Sigmoid colon (tissue), 7 donors: ENCODE results near the gene PROK1. TPM values are rescaled to one million over a fixed set of nuclear protein-coding genes. Genes with fewer than 3 reads are reported as not detected.
"Not testable (repeated sequence)": the region's sequence is repeated elsewhere in the genome, so short reads cannot be mapped to it uniquely, and the experiment has no call there.

ENCODE experiments used
- DNase-seq: peaks from one replicate; pipeline ENCODE4 v3.0.0-alpha.2; 2019
- H3K27ac ChIP-seq, 4 donors: fragments of 200-600 bp; sonication (generic); one replicate each; pipeline ENCODE4 v1.5.1; 2016 to 2019; ENCODE audit warnings: mild to moderate bottlenecking in 1 of 4
- H3K27me3 ChIP-seq, 3 donors: fragments of 200-600 bp; sonication (generic); one replicate each; pipeline ENCODE4 v1.5.1; 2019; ENCODE audit warnings: mild to moderate bottlenecking in 1 of 3
- H3K36me3 ChIP-seq, 4 donors: fragments of 200-600 bp; sonication (generic); one replicate each; pipeline ENCODE4 v1.5.1; 2016 to 2019
- H3K4me1 ChIP-seq, 4 donors: fragments of 200-600 bp; sonication (generic); one replicate each; pipeline ENCODE4 v1.5.1; 2017 to 2019
- H3K4me3 ChIP-seq, 4 donors: fragments of 200-600 bp; sonication (generic); one replicate each; pipeline ENCODE4 v1.5.1; 2017 to 2019; ENCODE audit warnings: mild to moderate bottlenecking in 2 of 4, moderate library complexity in 1 of 4
- H3K9me3 ChIP-seq, 4 donors: fragments of 200-600 bp in 3 of 4; sonication (generic) in 3 of 4; one replicate each; pipeline versions ENCODE4 v1.5.1 to v1.6.1; 2013 to 2019
- EP300 ChIP-seq, 4 donors: sonication (generic); formaldehyde crosslinking; IDR thresholded peaks; one replicate each; pipeline ENCODE4 v1.6.1; 2017; ENCODE audit warnings: antibody characterized with exemption in 4 of 4
- POLR2A ChIP-seq, 2 donors: fragments of 450-650 bp; IDR thresholded peaks; one replicate each; pipeline ENCODE4 v1.6.1; 2016; ENCODE audit warnings: antibody characterized with exemption in 2 of 2, mild to moderate bottlenecking in 2 of 2, moderate library complexity in 2 of 2
- POLR2AphosphoS5 ChIP-seq, 4 donors: sonication (generic); formaldehyde crosslinking; IDR thresholded peaks; one replicate each; pipeline ENCODE4 v1.6.1; 2017; ENCODE audit warnings: antibody characterized with exemption in 4 of 4
- WGBS, 2 donors: extraction: QIAGEN DNeasy Blood & Tissue Kit; methylation state at CpG; one replicate each; pipeline ENCODE4 v1.1.7; 2013; 5-methylcytosine and 5-hydroxymethylcytosine counted together
- intact Hi-C: fragments of 100-400 bp; cut with DNase I; formaldehyde crosslinking; loops from one replicate; pipeline ENCODE4 v1.15.1; 2023
- polyA plus RNA-seq, 3 donors: library from polyadenylated mRNA; stranded (reverse); fragments of 200-250 nt; gene quantifications; one replicate each; pipeline ENCODE4 v1.2.3, GENCODE V29; 2013
- total RNA-seq, 4 donors: library from RNA; depleted of rRNA; stranded (reverse); fragments of >200 nt; gene quantifications; one replicate each; pipeline ENCODE4 v1.1.0, GENCODE V29; 2016
- TF ChIP-seq, protein P1 (sequence below), 4 experiments: fragments of 450-650 bp in 3 of 4; fragments of 200-600 bp in 1 of 4; IDR thresholded peaks; one replicate each; pipeline ENCODE4 v1.5.1; 2016 to 2019; ENCODE audit warnings: antibody characterized with exemption in 4 of 4, mild to moderate bottlenecking in 3 of 4, moderate library complexity in 2 of 4
- donor health status: healthy with polysubstance abuse.
- donor health status: Bipolar disorder and iron deficiency.
- donor health status: healthy.

The PROK1 gene
- total and polyA plus RNA-seq, 7 donors, result 0.09 to 3.2 (median 0.46) TPM; not detected in 4

DNA sequence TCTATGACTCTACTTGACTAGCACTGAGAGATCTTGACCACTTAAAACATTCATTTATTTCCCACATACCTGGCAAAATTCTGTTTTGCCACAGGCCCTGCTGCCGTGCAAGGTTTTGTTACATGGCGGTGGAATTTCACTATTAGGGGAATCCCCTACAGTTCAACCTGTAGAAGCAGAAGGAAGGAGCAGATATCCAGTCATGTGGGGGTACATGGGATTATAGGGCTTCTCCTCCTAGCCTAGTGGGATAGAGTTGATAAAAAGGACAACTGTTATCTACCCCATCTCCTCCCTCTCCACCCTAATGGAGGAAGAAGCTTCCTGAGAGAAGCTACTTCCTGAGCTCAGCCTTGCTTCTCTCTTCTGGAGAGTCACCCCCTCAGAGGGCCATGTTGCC lies 17.7 kb upstream of the PROK1 start:
- 84 to 92% methylated on average over 2 of the region's 2 CpGs for WGBS, 2 donors
- DNase-seq, result no peak
- TF ChIP-seq, protein P1, sequence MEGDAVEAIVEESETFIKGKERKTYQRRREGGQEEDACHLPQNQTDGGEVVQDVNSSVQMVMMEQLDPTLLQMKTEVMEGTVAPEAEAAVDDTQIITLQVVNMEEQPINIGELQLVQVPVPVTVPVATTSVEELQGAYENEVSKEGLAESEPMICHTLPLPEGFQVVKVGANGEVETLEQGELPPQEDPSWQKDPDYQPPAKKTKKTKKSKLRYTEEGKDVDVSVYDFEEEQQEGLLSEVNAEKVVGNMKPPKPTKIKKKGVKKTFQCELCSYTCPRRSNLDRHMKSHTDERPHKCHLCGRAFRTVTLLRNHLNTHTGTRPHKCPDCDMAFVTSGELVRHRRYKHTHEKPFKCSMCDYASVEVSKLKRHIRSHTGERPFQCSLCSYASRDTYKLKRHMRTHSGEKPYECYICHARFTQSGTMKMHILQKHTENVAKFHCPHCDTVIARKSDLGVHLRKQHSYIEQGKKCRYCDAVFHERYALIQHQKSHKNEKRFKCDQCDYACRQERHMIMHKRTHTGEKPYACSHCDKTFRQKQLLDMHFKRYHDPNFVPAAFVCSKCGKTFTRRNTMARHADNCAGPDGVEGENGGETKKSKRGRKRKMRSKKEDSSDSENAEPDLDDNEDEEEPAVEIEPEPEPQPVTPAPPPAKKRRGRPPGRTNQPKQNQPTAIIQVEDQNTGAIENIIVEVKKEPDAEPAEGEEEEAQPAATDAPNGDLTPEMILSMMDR (IDR thresholded peaks at IDR 0.05), result no peak
- TF ChIP-seq POLR2A (IDR thresholded peaks at IDR 0.05) (no peak), EP300 (IDR thresholded peaks at IDR 0.05) (no peak), POLR2AphosphoS5 (IDR thresholded peaks at IDR 0.05) (no peak)

DNA sequence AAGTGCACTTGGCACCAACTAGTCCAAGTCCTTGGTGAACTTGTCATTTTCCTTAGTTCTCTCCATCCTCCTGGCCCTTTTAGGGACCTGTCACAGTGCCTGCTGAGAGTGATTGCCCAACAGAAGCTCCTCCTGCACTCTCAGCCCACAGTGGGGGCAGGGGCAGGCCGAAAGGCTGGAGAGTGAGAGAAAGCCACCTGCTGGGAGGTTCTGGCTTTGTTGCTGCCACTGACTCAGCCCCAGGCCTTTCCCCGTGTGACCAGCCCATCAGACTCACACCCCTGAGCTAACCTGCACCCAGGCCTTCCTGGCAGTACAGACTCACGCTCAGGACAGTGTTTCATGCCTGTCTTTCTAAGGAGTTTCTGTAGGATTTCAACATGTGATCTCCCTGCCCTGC lies 17.1 kb upstream of the PROK1 start:
- TF ChIP-seq EP300 (IDR thresholded peaks at IDR 0.05) (no peak), POLR2A (IDR thresholded peaks at IDR 0.05) (no peak), POLR2AphosphoS5 (IDR thresholded peaks at IDR 0.05) (no peak)
- TF ChIP-seq, protein P1 (IDR thresholded peaks at IDR 0.05), result no peak
- no peaks in the 10 kb centered on the region for H3K4me1 ChIP-seq
- H3K27ac ChIP-seq, result no peak overlapping the region
- intact Hi-C loops, result no loop called here
- H3K36me3 ChIP-seq, result no peaks in the 10 kb centered on the region
- DNase-seq, result no peak
- WGBS, 2 donors, result 48 to 54% methylated on average over 3 of the region's 3 CpGs
- no peaks in the 10 kb centered on the region for H3K9me3 ChIP-seq
- peaks cover 0 to 7% (median 0%) of the 10 kb centered on the region in 3 donors for H3K27me3 ChIP-seq
- H3K4me3 ChIP-seq, result no peak overlapping the region

More for the DNA sequence above, 17.7 kb upstream of the PROK1 start:
- H3K9me3 ChIP-seq, result no peaks in the 10 kb centered on the region
- H3K4me1 ChIP-seq, result no peaks in the 10 kb centered on the region
- no peaks in the 10 kb centered on the region for H3K36me3 ChIP-seq
- peaks cover 0 to 7% (median 0%) of the 10 kb centered on the region in 3 donors for H3K27me3 ChIP-seq
- no peak overlapping the region for H3K4me3 ChIP-seq
- intact Hi-C loops, result no loop called here
- no peak overlapping the region for H3K27ac ChIP-seq

DNA sequence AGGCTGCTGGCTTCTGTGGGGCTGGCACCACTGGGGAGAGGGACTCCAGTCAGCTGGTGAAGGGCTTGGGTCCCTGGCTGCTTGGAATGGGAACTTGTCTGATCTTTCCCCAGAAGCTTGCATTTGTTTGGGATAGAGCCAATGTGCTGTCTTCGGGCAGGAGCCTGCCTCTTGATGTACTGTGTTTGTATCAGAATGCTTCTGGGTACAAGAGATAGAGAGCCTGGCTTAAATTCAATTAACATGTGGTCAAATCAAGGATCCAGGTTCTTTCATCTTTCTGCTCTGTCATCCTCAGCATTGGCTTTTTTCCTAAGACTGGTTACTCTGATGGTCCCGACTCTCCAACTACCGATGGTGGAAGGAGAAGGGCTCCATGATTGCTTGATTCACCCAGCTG lies 16.0 kb upstream of the PROK1 start:
- intact Hi-C loops, result no loop called here
- DNase-seq, result no peak
- no peaks in the 10 kb centered on the region for H3K9me3 ChIP-seq
- WGBS, 2 donors, result 79 to 83% methylated on average over 3 of the region's 3 CpGs
- no peaks in the 10 kb centered on the region for H3K4me1 ChIP-seq
- no peak overlapping the region for H3K27ac ChIP-seq
- no peaks in the 10 kb centered on the region for H3K36me3 ChIP-seq
- TF ChIP-seq, protein P1 (IDR thresholded peaks at IDR 0.05), result no peak
- TF ChIP-seq POLR2A (IDR thresholded peaks at IDR 0.05) (no peak), EP300 (IDR thresholded peaks at IDR 0.05) (no peak), POLR2AphosphoS5 (IDR thresholded peaks at IDR 0.05) (no peak)
- no peak overlapping the region for H3K4me3 ChIP-seq
- H3K27me3 ChIP-seq, result peaks cover 0 to 6% (median 0%) of the 10 kb centered on the region in 3 donors

DNA sequence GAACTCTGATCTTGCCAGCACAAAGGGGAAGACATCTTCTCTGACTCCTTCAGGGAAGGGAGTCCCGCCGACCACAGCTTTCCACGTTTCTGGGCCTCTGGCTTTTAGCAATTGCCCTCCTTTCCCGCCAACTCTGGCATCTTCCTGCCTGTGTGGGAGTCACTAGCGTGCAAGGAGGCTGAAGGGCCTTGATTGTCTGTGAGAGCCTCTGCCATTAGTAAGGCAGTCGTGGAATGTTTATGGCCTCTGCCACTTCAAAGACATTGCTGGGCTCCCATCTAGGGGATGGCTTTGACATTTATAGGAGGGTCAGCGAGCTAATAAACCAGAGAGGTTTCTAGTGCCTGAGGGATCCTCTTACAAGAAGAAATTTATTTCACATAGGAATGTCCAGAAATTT lies 14.3 kb upstream of the PROK1 start:
- H3K27ac ChIP-seq, result no peak overlapping the region
- no peak for DNase-seq
- whole genome bisulfite sequencing, 2 donors, result 74 to 77% methylated on average over 7 of the region's 7 CpGs

DNA sequence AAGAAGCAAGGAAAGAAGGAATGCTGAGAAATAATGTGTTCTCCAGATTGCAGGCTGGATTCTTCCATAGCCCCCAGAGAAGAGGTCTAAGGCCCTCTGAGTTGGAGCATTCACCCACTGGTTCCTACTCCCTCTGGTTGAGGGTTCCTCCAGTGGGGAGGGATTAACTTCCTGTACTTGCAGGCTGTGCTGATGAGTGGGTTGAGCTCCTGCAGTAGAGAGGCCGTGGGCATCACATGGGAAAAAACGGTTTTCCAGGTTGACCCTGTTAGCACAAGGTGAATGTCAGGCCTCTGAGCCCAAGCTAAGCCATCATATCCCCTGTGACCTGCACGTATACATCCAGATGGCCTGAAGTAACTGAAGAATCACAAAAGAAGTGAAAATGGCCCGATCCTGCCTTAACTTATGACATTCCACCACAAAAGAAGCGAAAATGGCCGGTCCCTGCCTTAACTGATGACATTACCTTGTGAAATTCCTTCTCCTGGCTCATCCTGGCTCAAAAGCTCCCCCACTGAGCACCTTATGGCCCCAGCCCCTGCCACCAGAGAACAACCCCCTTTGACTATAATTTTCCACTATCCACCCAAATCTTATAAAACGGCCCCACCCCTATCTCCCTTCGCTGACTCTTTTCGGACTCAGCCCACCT lies 13.2 kb upstream of the PROK1 start:
- H3K27ac ChIP-seq, H3K36me3 ChIP-seq, H3K4me3 ChIP-seq, H3K27me3 ChIP-seq, intact Hi-C loops, H3K4me1 ChIP-seq, H3K9me3 ChIP-seq: not testable (repeated sequence)
- DNase-seq, result peak; percentile 42
- 84 to 86% methylated on average over 9 of the region's 9 CpGs for WGBS, 2 donors

More for the DNA sequence above, 14.3 kb upstream of the PROK1 start:
- no peaks in the 10 kb centered on the region for H3K27me3 ChIP-seq
- TF ChIP-seq EP300 (IDR thresholded peaks at IDR 0.05) (no peak), POLR2AphosphoS5 (IDR thresholded peaks at IDR 0.05) (no peak), POLR2A (IDR thresholded peaks at IDR 0.05) (no peak)
- TF ChIP-seq, protein P1 (IDR thresholded peaks at IDR 0.05), result no peak
- no peaks in the 10 kb centered on the region for H3K4me1 ChIP-seq
- no peaks in the 10 kb centered on the region for H3K36me3 ChIP-seq
- no peak overlapping the region for H3K4me3 ChIP-seq
- intact Hi-C loops, result no loop called here
- H3K9me3 ChIP-seq, result no peaks in the 10 kb centered on the region
